ENCODE data around the gene CAPN3.

CAPN3 gene

DNA sequence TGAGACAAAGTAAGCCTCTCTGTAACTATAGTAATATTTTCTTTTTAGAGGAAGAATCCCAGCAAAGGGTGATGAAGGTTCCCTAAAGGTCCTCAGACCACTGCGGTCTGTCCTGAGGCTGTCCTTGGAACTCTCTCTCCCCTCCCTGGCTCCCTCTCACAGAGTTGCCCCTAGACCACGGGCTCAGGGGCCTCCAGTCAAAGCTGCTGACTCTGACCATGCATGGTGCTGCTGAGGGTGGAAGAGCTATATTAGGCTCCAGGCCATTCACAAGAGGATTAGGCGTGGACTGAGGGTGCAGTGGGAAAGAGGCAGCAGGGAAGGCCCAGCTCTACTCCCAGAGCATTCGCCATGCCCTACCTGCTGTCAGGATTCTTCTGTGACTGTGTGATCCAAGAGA is 14.6 kb downstream of the CAPN3 start:
- DNase-seq (ENCODE audit: insufficient read length, low spot score): no peak
- TF ChIP-seq, protein P1, sequence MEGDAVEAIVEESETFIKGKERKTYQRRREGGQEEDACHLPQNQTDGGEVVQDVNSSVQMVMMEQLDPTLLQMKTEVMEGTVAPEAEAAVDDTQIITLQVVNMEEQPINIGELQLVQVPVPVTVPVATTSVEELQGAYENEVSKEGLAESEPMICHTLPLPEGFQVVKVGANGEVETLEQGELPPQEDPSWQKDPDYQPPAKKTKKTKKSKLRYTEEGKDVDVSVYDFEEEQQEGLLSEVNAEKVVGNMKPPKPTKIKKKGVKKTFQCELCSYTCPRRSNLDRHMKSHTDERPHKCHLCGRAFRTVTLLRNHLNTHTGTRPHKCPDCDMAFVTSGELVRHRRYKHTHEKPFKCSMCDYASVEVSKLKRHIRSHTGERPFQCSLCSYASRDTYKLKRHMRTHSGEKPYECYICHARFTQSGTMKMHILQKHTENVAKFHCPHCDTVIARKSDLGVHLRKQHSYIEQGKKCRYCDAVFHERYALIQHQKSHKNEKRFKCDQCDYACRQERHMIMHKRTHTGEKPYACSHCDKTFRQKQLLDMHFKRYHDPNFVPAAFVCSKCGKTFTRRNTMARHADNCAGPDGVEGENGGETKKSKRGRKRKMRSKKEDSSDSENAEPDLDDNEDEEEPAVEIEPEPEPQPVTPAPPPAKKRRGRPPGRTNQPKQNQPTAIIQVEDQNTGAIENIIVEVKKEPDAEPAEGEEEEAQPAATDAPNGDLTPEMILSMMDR (IDR thresholded peaks at IDR 0.05; ENCODE audit: insufficient read depth, missing control alignments): no peak
- FAIRE-seq: no peak

DNA sequence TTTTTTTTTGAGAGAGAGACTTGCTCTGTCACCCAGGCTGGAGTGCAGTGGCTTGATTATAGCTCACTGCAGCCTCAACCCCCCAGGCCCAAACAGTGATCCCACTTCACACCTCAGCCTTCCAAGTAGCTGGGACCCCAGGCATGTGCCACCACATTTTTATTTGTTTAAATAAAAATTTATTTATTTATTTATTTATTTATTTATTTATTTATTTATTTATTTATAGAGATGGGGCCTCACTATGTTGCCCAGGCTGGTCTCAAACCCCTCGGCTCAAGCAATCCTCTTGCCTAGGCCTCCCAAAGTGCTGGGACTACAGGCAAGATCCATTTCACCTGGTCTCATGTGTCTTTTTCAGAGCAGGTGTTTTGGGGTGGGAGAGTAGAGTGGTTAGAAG is 15.5 kb downstream of the CAPN3 start:
- FAIRE-seq (no peak), DNase-seq (ENCODE audit: insufficient read length, low spot score) (no peak)
- TF ChIP-seq, protein P1 (IDR thresholded peaks at IDR 0.05; ENCODE audit: insufficient read depth, missing control alignments): no peak

DNA sequence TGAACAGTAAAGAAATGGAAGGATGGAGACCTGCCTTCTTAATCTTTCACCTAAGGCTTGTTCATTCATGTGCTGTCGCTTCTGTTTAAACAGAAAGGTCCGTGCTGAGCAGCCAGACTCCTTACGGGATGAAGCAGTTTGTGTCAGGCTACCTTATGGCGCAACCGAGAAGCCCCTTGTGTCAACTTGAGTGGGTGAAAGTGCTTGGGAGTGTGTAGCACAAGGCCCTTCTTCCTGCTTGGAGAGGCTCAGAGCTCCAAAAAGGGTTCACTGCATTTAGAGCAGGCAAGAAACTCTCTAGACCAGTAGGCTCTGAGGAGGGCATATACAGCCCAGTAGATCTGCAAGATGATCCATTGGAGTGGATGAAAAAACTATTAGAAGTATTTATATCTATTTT is 16.0 kb downstream of the CAPN3 start:
- FAIRE-seq: no peak
- TF ChIP-seq, protein P1 (IDR thresholded peaks at IDR 0.05; ENCODE audit: insufficient read depth, missing control alignments): no peak
- no peak for DNase-seq (ENCODE audit: insufficient read length, low spot score)

DNA sequence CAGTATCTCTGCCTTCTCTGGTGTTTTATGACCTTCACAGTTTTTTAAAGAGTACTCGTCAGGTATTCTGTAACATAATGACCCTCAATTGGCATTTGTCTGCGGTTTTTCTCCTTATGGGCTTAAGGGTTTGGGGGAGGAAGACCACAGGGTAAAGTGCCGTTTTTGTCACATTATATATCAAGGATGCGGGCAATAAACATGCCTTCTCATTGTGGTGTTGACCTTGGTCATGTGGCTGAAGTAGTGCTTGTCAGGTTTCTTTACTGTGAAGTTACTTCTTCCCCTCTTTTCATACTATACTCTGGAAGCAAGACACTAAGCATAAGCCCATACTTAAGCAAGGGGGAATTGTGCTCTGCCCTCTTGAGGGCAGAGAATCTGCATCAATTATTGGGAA is 16.6 kb downstream of the CAPN3 start:
- TF ChIP-seq, protein P1 (IDR thresholded peaks at IDR 0.05; ENCODE audit: insufficient read depth, missing control alignments): no peak
- DNase-seq (ENCODE audit: insufficient read length, low spot score) (no peak), FAIRE-seq (no peak)

DNA sequence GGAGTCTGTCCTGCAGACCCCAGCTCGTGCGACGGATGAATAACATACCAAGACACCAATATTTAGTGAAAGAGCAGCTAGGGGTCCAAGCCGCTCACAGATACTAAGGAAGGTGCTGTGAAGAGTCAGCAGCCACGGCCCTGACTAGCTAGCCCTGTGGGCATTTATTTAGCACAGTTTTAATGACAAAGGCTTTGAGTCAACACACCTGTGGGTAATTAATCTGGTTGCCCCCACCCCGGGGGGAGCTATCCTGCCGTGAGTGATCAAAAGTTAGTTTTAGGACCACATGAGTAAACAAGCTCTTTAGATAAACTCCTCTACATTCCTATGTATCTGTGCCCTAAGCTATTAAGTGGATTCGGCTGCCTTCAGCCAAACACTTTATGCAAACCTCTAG is 18.7 kb downstream of the CAPN3 start:
- DNase-seq (ENCODE audit: insufficient read length, low spot score): no peak
- no peak for FAIRE-seq
- TF ChIP-seq, protein P1 (IDR thresholded peaks at IDR 0.05; ENCODE audit: insufficient read depth, missing control alignments): no peak

DNA sequence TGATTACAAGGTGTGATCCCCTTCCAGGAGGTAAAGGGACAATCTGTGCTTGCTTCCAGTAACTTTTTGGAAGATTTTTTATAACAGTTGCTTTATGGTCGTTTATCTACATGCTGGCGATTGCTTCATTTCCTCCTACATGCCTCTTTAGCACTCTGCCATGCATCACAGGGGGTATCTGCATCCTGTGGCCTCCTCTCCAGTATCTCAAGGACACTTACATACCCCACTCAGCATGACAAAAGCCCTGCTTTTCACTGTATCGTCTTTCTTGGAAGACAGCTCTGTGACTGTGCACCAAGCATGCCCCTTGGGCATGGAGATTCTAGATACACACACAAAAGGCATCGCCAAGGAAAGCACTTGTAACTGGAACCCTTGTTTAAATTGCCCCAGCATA is 25.3 kb downstream of the CAPN3 start:
- DNase-seq (ENCODE audit: insufficient read length, low spot score): no peak
- TF ChIP-seq, protein P1 (IDR thresholded peaks at IDR 0.05; ENCODE audit: insufficient read depth, missing control alignments): no peak

DNA sequence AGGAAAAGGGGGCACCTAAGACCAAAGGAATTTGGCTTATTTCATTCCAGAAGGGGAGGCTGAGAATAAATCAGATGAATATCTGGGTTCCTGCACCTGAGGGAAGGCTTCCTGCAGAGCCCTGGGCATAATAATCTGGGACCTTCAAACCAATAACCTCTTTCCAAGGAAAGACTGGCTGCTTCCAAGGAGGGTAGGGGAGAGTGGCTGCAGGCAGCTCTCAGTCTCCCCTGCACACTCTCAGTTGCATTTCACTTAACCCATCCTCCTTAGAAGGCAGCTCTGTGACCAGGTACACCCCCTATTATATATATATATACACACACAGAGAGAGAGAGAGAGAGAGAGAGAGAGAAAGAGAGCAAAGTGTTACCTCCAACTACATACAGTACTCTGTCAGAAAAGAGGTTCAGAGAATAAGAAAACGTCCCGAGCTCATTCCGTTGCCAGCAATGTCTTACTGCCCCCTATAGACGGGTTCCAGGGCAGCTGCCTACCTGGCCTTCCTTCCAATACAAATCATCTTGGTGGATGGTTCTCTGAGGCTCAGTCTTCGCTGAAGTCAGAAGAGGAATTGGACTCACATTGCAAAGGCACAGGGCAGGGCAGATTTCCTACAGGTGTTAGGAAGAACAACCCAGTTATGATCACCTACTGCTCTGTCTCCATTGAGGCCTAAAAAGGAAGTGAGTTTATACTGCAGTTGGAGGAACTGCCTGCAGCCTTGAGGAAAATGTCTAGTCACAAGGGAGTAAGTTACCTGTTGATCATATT is 26.1 kb downstream of the CAPN3 start:
- peak; percentile 56 for DNase-seq (ENCODE audit: insufficient read length, low spot score)
- TF ChIP-seq, protein P1 (IDR thresholded peaks at IDR 0.05; ENCODE audit: insufficient read depth, missing control alignments): peak; percentile 87
- no peak for FAIRE-seq

More for the DNA sequence above, 25.3 kb downstream of the CAPN3 start:
- no peak for FAIRE-seq

Measured in D721Med (cell line).